KMS-11 (cell line): Measurements from ENCODE around the gene THUMPD3.

ENCODE experiments used
- H2AFZ ChIP-seq: fragments of 200-600 bp; sonication (generic); 2 replicates; pipeline ENCODE4 v1.6.1; 2016; ENCODE audit warnings: antibody characterized with exemption, mixed run types, low read depth
- H3K27ac ChIP-seq: fragments of 200-600 bp; sonication (generic); 2 replicates; pipeline ENCODE4 v1.6.1; 2016; ENCODE audit warnings: mild to moderate bottlenecking, mixed run types
- H3K27me3 ChIP-seq: fragments of 200-600 bp; sonication (generic); 2 replicates; pipeline ENCODE4 v1.6.1; 2017; ENCODE audit warnings: mild to moderate bottlenecking, low read depth, mixed run types, moderate library complexity; ENCODE audit not compliant: insufficient read depth
- H3K36me3 ChIP-seq: fragments of 200-600 bp; sonication (generic); 2 replicates; pipeline ENCODE4 v1.6.1; 2017; ENCODE audit warnings: mild to moderate bottlenecking, mixed run types; ENCODE audit not compliant: insufficient read depth
- H3K4me1 ChIP-seq: fragments of 200-600 bp; sonication (generic); 2 replicates; pipeline ENCODE4 v1.6.1; 2016; ENCODE audit warnings: mild to moderate bottlenecking, low read depth, mixed run types; ENCODE audit not compliant: poor library complexity, severe bottlenecking
- H3K4me2 ChIP-seq: fragments of 200-600 bp; sonication (generic); 2 replicates; pipeline ENCODE4 v1.7.0; 2016; ENCODE audit warnings: mild to moderate bottlenecking, mixed run types
- H3K4me3 ChIP-seq: fragments of 200-600 bp; sonication (generic); IDR thresholded peaks from 2 replicates; pipeline ENCODE4 v1.6.1; 2017; ENCODE audit warnings: low read depth, low read length, mixed read lengths; ENCODE audit not compliant: insufficient read depth
- H3K79me2 ChIP-seq: fragments of 200-600 bp; sonication (generic); 2 replicates; pipeline ENCODE4 v1.6.1; 2016; ENCODE audit warnings: low read depth, mixed run types; ENCODE audit not compliant: insufficient read depth
- H3K9ac ChIP-seq: fragments of 200-600 bp; sonication (generic); 2 replicates; pipeline ENCODE4 v1.6.1; 2016; ENCODE audit warnings: mild to moderate bottlenecking, mixed run types
- H4K20me1 ChIP-seq: fragments of 200-600 bp; sonication (generic); 2 replicates; pipeline ENCODE4 v1.6.1; 2016; ENCODE audit warnings: mild to moderate bottlenecking, mixed run types; ENCODE audit not compliant: insufficient read depth
- CTCF ChIP-seq: fragments of 200-600 bp; sonication (generic); conservative IDR thresholded peaks from 2 replicates; pipeline ENCODE4 v1.6.1; 2017; ENCODE audit warnings: low read depth, mild to moderate bottlenecking, antibody characterized with exemption, low read length, moderate library complexity, mixed read lengths

The THUMPD3 gene

DNA sequence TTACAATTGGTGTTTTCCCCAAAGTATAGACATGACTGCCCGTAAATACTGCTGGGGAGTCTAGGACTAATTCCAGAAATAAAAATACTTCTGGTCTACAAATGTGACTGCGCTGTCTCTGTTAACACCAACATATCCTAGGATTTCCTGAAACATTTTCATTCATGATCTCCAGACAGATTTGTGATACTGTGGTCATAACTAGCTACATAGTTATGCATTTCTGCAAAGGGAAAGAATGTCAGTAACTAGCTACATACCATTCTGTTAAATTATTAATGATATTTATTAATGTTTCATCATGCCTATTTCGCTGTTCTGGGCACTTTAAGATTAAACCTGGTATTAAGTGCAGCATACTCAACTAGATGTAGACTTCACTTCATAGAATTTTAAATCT, 67.9 kb downstream of the THUMPD3 start:
- Histone ChIP-seq H4K20me1 (no peaks in the 10 kb centered on the region), H3K4me3 (no peak overlapping the region), H3K79me2 (peaks cover 2% of the 10 kb centered on the region; the same call in 1 of the 2 replicates), H2AFZ (no peak overlapping the region), H3K27ac (no peak overlapping the region), H3K36me3 (no peaks in the 10 kb centered on the region), H3K9ac (no peak overlapping the region), H3K4me2 (no peak overlapping the region), H3K27me3 (no peaks in the 10 kb centered on the region), H3K4me1 (no peaks in the 10 kb centered on the region)
- TF ChIP-seq CTCF: no peak

- H3K79me2 ChIP-seq: no peaks in the 10 kb centered on the region
- H4K20me1 ChIP-seq: no peaks in the 10 kb centered on the region
- H3K36me3 ChIP-seq: no peaks in the 10 kb centered on the region
Measured at GRCh38 chr3:9433627-9434521, 71.0 kb downstream of the THUMPD3 start.

DNA sequence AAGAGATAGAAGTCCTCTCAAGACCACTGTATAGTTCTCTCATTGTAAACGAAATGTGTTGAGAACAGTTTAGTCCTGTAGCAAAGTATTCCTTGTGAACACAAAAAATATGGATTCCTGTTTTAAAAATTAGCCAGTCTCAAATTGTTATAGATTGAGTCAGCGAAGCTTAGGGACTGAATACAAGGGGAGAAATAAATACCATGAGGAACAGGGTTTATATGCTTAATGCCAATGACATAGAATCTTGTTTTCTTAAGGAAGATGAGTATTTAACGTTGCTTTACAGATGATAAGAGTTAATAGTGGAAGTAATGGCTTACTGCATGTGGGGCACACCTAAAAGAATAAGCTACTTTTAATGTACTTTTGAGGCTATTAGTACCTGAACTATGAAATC, 72.5 kb downstream of the THUMPD3 start:
- H4K20me1 ChIP-seq: no peaks in the 10 kb centered on the region
- H3K27ac ChIP-seq: no peak overlapping the region
- peaks cover 5% of the 10 kb centered on the region for H3K4me1 ChIP-seq
- no peak for TF ChIP-seq CTCF
- H2AFZ ChIP-seq: no peak overlapping the region
- H3K4me3 ChIP-seq: no peak overlapping the region
- no peaks in the 10 kb centered on the region for H3K27me3 ChIP-seq
- no peaks in the 10 kb centered on the region for H3K79me2 ChIP-seq
- H3K4me2 ChIP-seq: no peak overlapping the region
- no peak overlapping the region for H3K9ac ChIP-seq
- no peaks in the 10 kb centered on the region for H3K36me3 ChIP-seq

More at GRCh38 chr3:9433627-9434521, 71.0 kb downstream of the THUMPD3 start:
- Histone ChIP-seq H3K4me3 (no peak overlapping the region), H3K27me3 (no peaks in the 10 kb centered on the region), H3K27ac (no peak overlapping the region), H3K4me1 (peaks cover 5% of the 10 kb centered on the region), H3K9ac (no peak overlapping the region), H3K4me2 (no peak overlapping the region), H2AFZ (no peak overlapping the region)
- TF ChIP-seq CTCF: no peak
